Mesendoderm (in vitro differentiated cells): ENCODE measurements around the gene EVI2B. TPM values are rescaled to one million over a fixed set of nuclear protein-coding genes. Genes with fewer than 3 reads are reported as not detected.

Source experiments
- DNase-seq: peaks from one replicate; pipeline ENCODE4 v3.0.0; 2013
- H2AK5ac ChIP-seq: 2 replicates; pipeline ENCODE4 v1.6.1; 2013; ENCODE audit warnings: low read length, inconsistent platforms
- H2BK120ac ChIP-seq: 2 replicates; pipeline ENCODE4 v1.6.1; 2013; ENCODE audit warnings: low read depth, mild to moderate bottlenecking, low read length, moderate library complexity, mixed read lengths
- H2BK15ac ChIP-seq: replicated peaks from 2 replicates; pipeline ENCODE4 v1.6.1; 2013; ENCODE audit warnings: low read depth, mild to moderate bottlenecking, moderate library complexity
- H2BK5ac ChIP-seq: 2 replicates; pipeline ENCODE4 v1.6.1; 2013; ENCODE audit warnings: low read length, inconsistent platforms
- H3K18ac ChIP-seq: 2 replicates; pipeline ENCODE4 v1.6.1; 2013; ENCODE audit warnings: mild to moderate bottlenecking, low read length, mixed read lengths
- H3K23ac ChIP-seq: one replicate; pipeline ENCODE4 v1.6.1; 2013; ENCODE audit warnings: low read length
- H3K27ac ChIP-seq: 2 replicates; pipeline ENCODE4 v1.5.1; 2013; ENCODE audit warnings: low read depth, mild to moderate bottlenecking, inconsistent platforms, low read length, moderate library complexity
- H3K27me3 ChIP-seq: 2 replicates; pipeline ENCODE4 v1.6.1; 2013; ENCODE audit warnings: low read length, control low read depth, mild to moderate bottlenecking, inconsistent platforms; ENCODE audit not compliant: insufficient read depth, poor library complexity
- H3K36me3 ChIP-seq: 2 replicates; pipeline ENCODE4 v1.6.1; 2013; ENCODE audit warnings: low read length, inconsistent platforms; ENCODE audit not compliant: control insufficient read depth, insufficient read depth
- H3K4ac ChIP-seq: one replicate; pipeline ENCODE4 v1.6.1; 2013; ENCODE audit warnings: low read depth, mild to moderate bottlenecking, low read length, moderate library complexity
- H3K4me1 ChIP-seq: 2 replicates; pipeline ENCODE4 v1.6.1; 2013; ENCODE audit warnings: low read depth, low read length, inconsistent platforms; ENCODE audit not compliant: control insufficient read depth
- H3K4me2 ChIP-seq: 2 replicates; pipeline ENCODE4 v1.6.1; 2013; ENCODE audit warnings: low read length
- H3K4me3 ChIP-seq: 2 replicates; pipeline ENCODE4 v1.5.1; 2013; ENCODE audit warnings: mild to moderate bottlenecking, low read length
- H3K56ac ChIP-seq: one replicate; pipeline ENCODE4 v1.6.1; 2013; ENCODE audit warnings: low read length
- H3K79me1 ChIP-seq: 2 replicates; pipeline ENCODE4 v1.6.1; 2013; ENCODE audit warnings: low read length, inconsistent platforms
- H3K79me2 ChIP-seq: 2 replicates; pipeline ENCODE4 v1.6.1; 2013; ENCODE audit warnings: mild to moderate bottlenecking, low read length; ENCODE audit not compliant: control insufficient read depth, insufficient read depth
- H3K9ac ChIP-seq: 2 replicates; pipeline ENCODE4 v1.6.1; 2013; ENCODE audit warnings: low read length, inconsistent platforms
- H4K5ac ChIP-seq: one replicate; pipeline ENCODE4 v1.6.1; 2013; ENCODE audit warnings: low read length
- H4K8ac ChIP-seq: one replicate; pipeline ENCODE4 v1.6.1; 2013; ENCODE audit warnings: low read depth, mild to moderate bottlenecking, control low read depth, low read length, moderate library complexity
- WGBS: extraction: QIAGEN DNeasy Blood & Tissue Kit; methylation state at CpG from one replicate; pipeline ENCODE4 v1.1.7; 2013; ENCODE audit warnings: low lambda C conversion rate, missing lambda C conversion rate; ENCODE audit not compliant: insufficient coverage; ENCODE audit errors: extremely low coverage; 5-methylcytosine and 5-hydroxymethylcytosine counted together
- polyA plus RNA-seq, 2 experiments: library from polyadenylated mRNA; stranded (reverse); fragments of 200-250 nt; gene quantifications; one replicate each; pipeline ENCODE4 v1.2.3, GENCODE V29; 2013

EVI2B gene, protein sequence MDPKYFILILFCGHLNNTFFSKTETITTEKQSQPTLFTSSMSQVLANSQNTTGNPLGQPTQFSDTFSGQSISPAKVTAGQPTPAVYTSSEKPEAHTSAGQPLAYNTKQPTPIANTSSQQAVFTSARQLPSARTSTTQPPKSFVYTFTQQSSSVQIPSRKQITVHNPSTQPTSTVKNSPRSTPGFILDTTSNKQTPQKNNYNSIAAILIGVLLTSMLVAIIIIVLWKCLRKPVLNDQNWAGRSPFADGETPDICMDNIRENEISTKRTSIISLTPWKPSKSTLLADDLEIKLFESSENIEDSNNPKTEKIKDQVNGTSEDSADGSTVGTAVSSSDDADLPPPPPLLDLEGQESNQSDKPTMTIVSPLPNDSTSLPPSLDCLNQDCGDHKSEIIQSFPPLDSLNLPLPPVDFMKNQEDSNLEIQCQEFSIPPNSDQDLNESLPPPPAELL
- polyA plus RNA-seq (2013, experiment 1 of 2): not detected
- not detected for polyA plus RNA-seq (2013, experiment 2 of 2)

GRCh38 chr17:31313982-31314781, at the start of gene EVI2B:
TSS of gene EVI2B (minus strand) at chr17:31314054. CDS start at chr17:31305609, 8,445 bp downstream.
- Histone ChIP-seq H3K56ac (no peak within 1 kb of the TSS), H3K4ac (no peak within 1 kb of the TSS), H3K27ac (no peak within 1 kb of the TSS), H3K9ac (no peak within 1 kb of the TSS), H3K23ac (no peak within 1 kb of the TSS), H2AK5ac (no peak within 1 kb of the TSS), H3K27me3 (no peaks in the 10 kb centered on the region), H4K8ac (no peak within 1 kb of the TSS), H3K4me2 (no peak within 1 kb of the TSS), H3K36me3 (no peaks in the 10 kb centered on the region), H3K79me2 (no peaks in the 10 kb centered on the region), H2BK15ac (no peak within 1 kb of the TSS), H3K4me3 (no peak within 1 kb of the TSS), H4K5ac (no peak within 1 kb of the TSS), H3K4me1 (no peaks in the 10 kb centered on the region), H3K18ac (no peak within 1 kb of the TSS), H2BK120ac (no peak within 1 kb of the TSS), H2BK5ac (no peak within 1 kb of the TSS), H3K79me1 (no peaks in the 10 kb centered on the region)
- WGBS: 100% methylated on average over 1 of the region's 3 CpGs
- no peak for DNase-seq

DNA sequence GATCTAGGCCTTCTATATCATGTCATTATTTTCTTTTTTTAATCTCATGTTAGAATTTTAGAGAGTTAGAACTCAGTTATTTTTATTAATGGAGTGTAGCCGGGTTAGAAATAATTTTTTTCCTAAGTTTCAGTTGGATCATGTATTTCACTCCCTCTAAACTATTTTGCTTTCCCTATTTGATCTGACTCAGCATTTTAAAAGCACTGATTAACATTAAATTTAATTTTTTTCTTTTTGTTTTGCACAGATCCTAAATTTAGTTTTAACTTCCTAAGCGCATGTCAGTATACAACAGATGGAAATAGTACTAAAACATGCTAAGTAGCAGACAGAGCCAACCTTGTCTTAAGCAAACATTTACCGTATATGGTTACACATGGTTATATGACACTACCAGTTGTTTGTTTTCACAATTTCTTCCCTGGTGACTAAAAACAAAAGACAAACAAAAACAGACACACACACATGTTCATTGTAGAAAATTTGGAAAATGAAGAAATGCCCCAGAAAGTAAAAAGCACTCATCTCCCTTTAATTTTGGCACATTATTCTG, 44.1 kb upstream of the EVI2B start:
- H3K79me2 ChIP-seq: no peaks in the 10 kb centered on the region
- H3K27me3 ChIP-seq: no peaks in the 10 kb centered on the region
- no peak overlapping the region for H3K23ac ChIP-seq
- H3K27ac ChIP-seq: no peak overlapping the region
- WGBS: no CpG with 5 or more reads among the region's 3 CpGs
- H2BK120ac ChIP-seq: no peak overlapping the region
- no peak overlapping the region for H4K5ac ChIP-seq
- no peak overlapping the region for H3K4me2 ChIP-seq
- H3K4me3 ChIP-seq: no peak overlapping the region
- H2AK5ac ChIP-seq: no peak overlapping the region
- no peak overlapping the region for H2BK5ac ChIP-seq
- H2BK15ac ChIP-seq: no peak overlapping the region
- no peak overlapping the region for H3K18ac ChIP-seq
- no peak overlapping the region for H3K4ac ChIP-seq
- H3K56ac ChIP-seq: no peak overlapping the region
- H3K9ac ChIP-seq: no peak overlapping the region
- H4K8ac ChIP-seq: no peak overlapping the region
- no peaks in the 10 kb centered on the region for H3K36me3 ChIP-seq
- DNase-seq: no peak
- H3K79me1 ChIP-seq: no peaks in the 10 kb centered on the region
- H3K4me1 ChIP-seq: no peaks in the 10 kb centered on the region

DNA sequence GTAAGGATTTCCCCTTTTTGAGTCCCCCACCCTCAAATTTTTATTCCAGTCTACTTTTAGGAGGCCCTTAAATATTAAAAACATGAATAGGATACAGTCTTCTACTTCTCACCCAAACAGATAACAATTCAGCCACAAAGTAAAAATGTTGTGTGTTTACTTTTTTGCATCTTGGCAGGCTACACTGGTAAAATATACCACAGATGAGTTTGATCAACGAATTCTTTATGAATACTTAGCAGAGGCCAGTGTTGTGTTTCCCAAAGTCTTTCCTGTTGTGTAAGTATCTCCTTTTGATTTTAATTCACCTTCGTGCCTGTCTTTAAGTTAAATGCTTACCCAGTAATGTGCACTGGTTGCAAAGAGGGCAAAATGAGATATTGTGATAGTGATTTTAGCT, 43.2 kb upstream of the EVI2B start:
- H4K5ac ChIP-seq: no peak overlapping the region
- no peak overlapping the region for H3K23ac ChIP-seq
- no peak overlapping the region for H2AK5ac ChIP-seq
- H3K4me3 ChIP-seq: no peak overlapping the region
- no peak overlapping the region for H2BK15ac ChIP-seq
- no peaks in the 10 kb centered on the region for H3K27me3 ChIP-seq
- H3K27ac ChIP-seq: no peak overlapping the region
- H3K79me1 ChIP-seq: no peaks in the 10 kb centered on the region
- DNase-seq: no peak
- no peaks in the 10 kb centered on the region for H3K79me2 ChIP-seq
- H3K56ac ChIP-seq: no peak overlapping the region
- H3K18ac ChIP-seq: no peak overlapping the region
- H3K4me1 ChIP-seq: no peaks in the 10 kb centered on the region
- no peaks in the 10 kb centered on the region for H3K36me3 ChIP-seq
- no peak overlapping the region for H4K8ac ChIP-seq
- no peak overlapping the region for H3K4me2 ChIP-seq
- no peak overlapping the region for H3K4ac ChIP-seq
- WGBS: no CpG with 5 or more reads among the region's 2 CpGs
- H2BK120ac ChIP-seq: no peak overlapping the region
- H3K9ac ChIP-seq: no peak overlapping the region
- no peak overlapping the region for H2BK5ac ChIP-seq

DNA sequence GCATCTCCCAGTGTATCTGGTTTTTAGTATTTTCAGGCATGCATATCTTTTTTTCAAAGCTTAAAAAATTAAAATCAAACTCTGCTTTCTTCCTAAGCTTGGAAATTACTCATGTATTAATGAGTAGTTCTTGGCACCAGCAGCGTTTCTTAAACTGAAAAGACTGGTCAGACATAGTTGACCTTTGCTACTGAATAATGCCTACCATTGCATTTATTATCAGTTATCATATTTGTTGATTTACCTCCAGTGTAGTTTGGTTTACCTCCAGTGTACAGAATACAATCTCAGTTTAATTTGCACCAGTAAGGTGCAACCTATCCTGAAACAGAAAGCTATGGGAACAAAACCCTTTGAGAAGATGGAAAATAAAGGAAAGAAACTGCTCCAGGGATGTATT, 42.1 kb upstream of the EVI2B start:
- Histone ChIP-seq H3K18ac (no peak overlapping the region), H3K4me1 (no peaks in the 10 kb centered on the region), H4K5ac (no peak overlapping the region), H3K36me3 (no peaks in the 10 kb centered on the region), H3K79me1 (no peaks in the 10 kb centered on the region), H3K27me3 (no peaks in the 10 kb centered on the region), H3K27ac (no peak overlapping the region), H2BK5ac (no peak overlapping the region), H3K4ac (no peak overlapping the region), H4K8ac (no peak overlapping the region), H2BK120ac (no peak overlapping the region), H3K56ac (no peak overlapping the region), H2AK5ac (no peak overlapping the region), H3K23ac (no peak overlapping the region), H2BK15ac (no peak overlapping the region), H3K9ac (no peak overlapping the region), H3K4me3 (no peak overlapping the region), H3K79me2 (no peaks in the 10 kb centered on the region), H3K4me2 (no peak overlapping the region)
- DNase-seq: no peak
- WGBS: no CpG with 5 or more reads among the region's 1 CpG

DNA sequence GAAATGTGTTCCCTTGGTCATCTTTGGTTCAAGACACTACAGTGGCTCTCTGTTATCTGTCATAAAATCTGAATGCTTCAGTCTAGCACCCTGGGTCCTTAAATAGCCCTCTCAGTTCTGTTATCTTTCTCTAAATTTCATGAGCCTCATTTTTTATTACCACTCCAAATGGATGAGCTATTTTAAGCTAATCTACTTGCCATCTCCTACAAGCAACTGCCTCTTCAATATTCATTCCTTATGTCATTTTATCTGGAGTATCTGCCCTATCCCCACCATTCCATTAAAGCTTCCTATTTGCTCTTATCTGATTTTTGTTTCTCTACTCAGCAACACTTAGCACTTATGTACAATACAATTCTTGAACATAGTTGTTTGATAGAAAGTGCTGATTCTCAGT, 35.6 kb upstream of the EVI2B start:
- Histone ChIP-seq H2AK5ac (no peak overlapping the region), H3K9ac (no peak overlapping the region), H3K36me3 (no peaks in the 10 kb centered on the region), H3K79me2 (no peaks in the 10 kb centered on the region), H2BK5ac (no peak overlapping the region), H3K4me2 (no peak overlapping the region), H3K27me3 (no peaks in the 10 kb centered on the region), H3K27ac (no peak overlapping the region), H3K4ac (no peak overlapping the region), H2BK120ac (no peak overlapping the region), H4K8ac (no peak overlapping the region), H3K4me1 (no peaks in the 10 kb centered on the region), H2BK15ac (no peak overlapping the region), H3K79me1 (no peaks in the 10 kb centered on the region), H4K5ac (no peak overlapping the region), H3K23ac (no peak overlapping the region), H3K4me3 (no peak overlapping the region), H3K18ac (no peak overlapping the region), H3K56ac (no peak overlapping the region)
- DNase-seq: no peak
